CD4-positive, alpha-beta T cell treated with Interleukin-17A for 1 hour (primary cell): Measurements from ENCODE around the gene DTYMK.

Experiments used
- DNase-seq: peaks from one replicate; pipeline ENCODE4 v3.0.0-alpha.2; 2020

The DTYMK gene, protein sequence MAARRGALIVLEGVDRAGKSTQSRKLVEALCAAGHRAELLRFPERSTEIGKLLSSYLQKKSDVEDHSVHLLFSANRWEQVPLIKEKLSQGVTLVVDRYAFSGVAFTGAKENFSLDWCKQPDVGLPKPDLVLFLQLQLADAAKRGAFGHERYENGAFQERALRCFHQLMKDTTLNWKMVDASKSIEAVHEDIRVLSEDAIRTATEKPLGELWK

DNA sequence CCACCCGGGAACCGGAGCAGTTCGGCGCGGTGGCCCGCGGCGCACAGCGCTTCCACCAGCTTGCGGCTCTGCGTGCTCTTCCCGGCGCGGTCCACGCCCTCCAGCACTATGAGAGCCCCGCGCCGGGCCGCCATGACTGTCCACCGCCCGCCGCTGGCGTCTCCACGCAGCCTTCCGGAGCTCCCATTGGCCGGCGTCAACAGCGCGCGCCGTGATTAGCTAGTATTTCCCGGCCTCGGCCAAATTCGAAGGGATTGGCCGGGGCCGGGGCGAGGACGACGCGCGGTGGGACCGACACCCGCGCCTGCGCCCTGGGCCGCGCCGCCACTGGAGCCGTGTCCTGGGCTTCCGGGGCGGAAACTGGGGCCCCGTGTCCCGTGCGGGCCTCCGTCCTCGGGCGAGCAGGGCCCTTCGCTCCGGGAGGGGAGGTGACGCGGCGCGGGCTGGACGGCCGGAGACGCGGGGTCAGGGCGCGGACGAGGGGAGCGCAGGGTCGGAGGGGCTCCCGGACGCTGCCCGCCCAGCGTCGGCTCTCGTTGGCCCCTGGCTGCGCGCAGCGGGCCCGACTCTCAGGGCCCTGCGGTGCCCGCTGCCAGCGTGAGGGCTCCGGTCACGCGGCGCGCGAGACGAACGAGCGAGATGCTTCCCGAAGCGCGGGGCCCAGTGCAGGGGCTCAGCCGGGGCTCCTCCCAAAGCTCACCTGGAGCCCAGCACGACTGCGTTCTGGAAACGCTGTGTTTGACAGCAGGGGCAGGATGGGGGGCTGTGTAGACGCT, at the start of gene DTYMK:
Gene DTYMK (minus strand): TSS at position 166 of the 776 bp plus-strand sequence. CDS start 32 bp downstream, at position 134.
- DNase-seq: peak; percentile 95

DNA sequence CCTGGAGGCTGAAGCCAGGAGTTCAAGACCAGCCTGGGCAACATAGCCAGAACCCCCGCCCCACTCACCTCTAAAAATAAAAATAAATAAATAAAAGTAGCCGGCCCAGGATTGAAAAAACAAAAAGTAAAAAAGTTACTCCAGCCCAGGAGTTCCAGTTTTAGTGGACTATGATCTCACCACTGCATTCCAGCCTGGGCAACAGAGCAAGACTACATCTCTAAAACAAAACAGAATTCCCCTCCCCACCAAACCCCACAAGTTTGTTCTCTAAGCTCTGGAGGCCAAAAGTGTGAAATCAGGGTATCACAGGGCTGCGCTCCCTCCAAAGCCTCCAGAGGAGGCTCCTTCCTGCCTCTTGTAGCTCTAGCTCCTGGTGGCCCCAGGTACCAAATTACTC, 49.5 kb upstream of the DTYMK start:
- DNase-seq: no peak

DNA sequence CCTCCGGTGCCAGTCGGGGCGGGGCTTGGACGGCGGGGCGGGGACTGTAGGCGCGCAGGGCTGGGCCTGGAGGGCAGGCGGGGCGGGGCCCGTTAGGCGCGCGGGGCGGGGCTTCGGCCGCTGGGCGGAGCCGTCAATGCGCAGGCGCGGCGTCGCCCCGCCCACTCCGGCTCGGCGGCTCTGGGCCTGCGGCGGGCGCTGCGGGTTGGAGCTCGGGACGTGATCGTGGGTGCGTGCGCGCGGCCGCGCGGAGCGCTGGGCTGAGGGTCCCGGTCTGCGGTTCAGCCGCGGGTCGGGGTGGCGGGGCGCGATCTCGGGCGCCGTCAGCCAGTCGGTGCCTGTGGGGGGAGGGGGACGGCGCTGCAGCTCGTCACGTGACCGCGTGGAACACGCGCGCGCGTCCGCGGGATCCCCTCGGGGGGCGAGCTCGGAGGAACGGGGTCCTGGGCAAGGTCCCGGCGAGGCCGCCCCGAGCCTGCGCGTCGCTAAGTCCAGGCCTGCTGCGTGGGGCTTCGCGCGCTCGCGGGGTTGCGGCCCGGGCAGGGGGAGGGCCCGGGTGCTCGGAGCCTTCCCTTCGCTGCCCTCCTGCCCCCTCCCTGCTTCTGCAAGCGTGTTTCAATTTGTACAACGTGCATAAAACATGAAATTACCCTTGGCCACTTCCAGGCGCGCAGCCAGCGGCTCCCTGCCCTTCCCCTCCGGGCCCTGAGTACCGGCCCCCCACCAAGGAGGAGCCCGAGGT, 48.0 kb upstream of the DTYMK start, which contains the start of gene D2HGDH:
Gene D2HGDH (plus strand): TSS at position 164 of the 742 bp plus-strand sequence. CDS start 595 bp downstream, outside the sequence.
- peak; percentile 91 for DNase-seq

DNA sequence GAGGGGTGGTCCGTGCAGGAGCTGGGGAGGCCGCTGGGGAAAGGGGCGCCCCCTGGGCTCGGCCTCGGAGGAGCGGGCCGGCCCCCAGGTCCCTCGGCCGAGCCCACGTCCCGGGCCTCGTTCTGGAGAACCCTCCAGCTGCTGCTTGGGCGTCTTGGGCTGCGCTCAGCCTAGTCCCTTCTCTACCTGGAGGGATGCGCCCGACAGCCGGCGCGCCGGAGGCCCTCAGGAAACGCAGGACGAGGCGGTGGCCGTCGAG, 47.5 kb upstream of the DTYMK start:
- no peak for DNase-seq

DNA sequence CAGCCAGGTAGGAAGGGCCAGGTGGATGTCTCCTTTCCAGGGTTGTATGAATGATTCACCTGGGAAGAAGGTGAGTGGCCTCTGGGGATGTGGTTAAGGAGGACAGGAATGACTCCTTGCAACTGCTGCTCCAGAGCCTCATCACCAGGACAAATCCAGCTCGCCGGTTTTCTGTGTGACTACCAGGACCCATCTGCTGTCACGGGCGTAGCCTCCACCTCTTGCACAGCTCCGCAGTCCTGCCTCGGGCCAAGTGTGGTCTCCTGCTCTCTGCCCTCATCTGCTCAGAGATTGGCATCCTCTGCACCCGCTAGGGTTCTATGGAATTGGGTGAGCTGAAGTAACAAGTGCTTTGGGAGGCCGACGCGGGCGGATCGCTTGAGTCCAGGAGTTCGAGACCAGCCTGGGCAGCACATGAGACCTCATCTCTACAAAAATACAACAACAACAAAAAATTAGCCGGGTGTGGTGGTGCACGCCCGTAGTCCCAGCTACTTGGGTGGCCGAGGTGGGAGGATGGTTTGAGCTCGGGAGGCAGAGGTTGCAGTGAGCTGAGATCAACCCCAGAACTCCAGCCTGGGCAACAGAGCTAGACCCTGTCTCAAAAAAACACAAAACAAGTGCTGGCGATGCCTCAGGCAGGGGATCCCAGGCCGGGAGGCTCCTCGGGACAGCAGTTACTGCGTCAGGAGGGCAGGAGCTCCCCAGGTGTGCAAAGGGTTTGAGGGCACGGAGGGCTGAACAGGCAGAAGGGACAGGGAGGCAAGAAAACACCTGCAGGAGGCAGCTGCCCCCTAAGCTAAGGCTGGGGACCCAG, 47.0 kb upstream of the DTYMK start:
- no peak for DNase-seq

DNA sequence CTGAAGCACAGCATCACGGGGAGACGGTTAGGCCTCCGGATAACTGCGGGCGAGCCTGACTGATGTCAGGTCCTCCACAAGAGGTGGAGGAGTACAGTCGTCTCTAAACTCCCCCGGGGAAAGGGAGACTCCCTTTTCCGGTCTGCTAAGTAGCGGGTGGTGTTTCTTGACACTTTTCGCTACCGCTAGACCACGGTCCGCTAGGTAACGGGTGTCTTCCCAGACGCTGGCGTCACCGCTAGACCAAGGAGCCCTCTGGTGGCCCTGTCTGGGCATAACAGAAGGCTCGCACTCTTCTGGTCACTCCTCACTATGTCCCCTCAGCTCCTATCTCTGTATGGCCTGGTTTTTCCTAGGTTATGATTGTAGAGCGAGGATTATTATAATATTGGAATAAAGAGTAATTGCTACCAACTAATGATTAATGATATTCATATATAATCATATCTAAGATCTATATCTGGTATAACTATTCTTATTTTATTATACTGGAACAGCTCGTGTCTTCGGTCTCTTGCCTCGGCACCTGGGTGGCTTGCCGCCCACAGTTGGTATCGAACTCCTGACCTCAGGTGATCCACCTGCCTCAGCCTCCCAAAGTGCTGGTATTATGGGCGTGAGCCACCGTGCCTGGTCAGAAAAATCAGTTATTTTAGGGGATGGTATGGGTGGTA, 46.0 kb upstream of the DTYMK start:
- peak; percentile 60 for DNase-seq

DNA sequence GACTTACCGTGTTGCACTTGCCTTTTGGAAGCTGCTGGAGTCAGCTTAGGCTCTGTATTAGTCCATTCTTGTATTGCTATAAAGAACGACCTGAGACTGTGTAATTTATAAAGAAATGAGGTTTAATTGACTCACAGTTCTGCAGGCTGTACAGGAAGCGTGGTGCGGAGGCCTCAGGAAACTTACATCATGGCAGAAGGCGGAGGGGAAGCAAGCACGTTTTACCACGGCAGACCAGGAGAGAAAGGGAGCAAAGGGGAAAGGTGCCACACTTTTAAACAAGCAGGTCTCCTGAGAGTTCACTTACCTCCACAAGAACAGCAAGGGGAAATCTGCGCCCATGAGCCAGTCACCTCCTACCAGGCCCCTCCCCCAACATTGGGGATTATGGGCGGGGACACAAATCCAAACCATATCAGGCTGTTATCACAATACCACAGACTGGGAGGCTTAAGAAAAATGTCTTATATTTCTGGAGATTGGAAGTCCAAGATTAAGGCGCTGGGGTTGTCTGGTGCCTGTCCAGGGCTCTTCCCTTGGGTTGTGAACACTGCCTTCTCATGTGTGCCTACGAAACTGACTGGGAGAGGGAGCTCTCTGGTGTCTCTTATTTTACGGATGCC, 44.2 kb upstream of the DTYMK start:
- no peak for DNase-seq

DNA sequence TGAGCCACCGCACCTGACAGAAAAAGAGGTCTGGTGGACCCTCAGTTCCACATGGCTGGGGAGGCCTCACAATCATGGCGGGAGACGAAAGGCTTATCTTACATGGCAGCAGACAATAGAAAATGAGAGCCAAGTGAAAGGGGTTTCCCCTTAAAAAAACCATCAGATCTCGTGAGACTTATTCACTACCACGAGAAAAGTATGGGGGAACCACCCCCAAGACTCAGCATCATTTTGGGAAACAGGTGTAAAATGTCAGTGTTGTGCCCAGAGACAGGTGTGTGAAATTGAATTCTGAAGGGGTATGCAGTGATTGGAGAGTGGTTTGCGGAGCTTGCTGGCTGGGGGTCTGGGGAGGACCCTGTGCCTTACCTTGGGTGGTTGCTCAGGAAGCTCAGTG, 43.3 kb upstream of the DTYMK start:
- no peak for DNase-seq

DNA sequence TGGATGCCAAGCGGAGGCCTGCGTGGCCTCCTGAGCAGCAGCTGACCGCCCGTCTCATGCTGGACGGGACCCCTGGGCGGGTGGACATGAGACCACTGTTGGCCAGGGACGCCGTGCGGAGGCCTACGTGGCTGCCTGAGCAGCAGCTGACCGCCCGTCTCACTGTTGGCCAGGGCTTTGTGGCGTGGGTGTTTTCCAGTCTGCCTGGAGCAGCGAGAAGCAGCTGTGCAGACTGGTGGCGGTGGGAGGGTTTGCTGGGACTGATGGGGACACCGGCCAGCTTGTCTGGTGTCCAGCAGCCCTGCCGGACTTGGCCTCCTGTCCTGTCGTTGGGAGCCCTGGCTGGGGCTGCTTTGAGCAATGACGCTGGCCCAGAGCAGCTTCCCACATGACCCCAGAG, 42.0 kb upstream of the DTYMK start:
- DNase-seq: no peak

DNA sequence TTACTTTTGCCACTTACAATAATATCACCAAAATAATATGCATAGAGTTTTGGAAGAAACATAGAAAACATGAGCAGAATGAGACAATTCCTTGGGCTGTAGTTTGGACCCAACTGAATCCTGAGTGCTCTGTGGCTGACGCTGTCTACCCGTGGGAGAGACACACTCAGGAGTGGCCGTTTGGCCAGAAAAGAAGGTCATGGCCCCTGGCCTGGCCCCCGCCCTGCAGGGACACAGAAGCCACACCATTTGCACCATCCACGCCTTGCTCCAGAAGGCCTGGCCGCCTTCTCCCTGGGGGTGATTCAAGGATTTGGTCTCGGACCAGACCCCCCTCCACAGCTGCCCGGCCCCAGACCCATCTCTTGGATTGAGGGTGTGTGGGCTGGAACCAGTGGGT, 41.4 kb upstream of the DTYMK start:
- DNase-seq: no peak

DNA sequence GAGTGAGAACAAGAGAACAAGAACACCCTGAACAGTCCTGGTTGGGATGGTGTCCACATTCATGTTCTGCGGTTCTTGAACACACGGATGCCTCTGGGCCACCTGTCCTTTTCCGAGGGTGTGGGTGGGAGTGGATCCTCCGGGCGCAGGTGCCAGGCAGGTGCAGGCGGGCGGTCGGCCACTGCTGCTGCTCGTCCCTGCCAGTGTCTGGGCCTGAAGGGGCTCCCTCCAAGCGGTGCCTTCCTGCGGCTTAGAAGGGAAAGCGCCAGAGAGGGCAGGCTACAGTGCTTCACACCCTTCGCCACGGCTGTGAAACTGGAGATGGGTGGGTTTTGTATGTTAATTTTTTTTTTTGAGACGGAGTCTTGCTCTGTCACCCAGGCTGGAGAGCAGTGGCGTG, 39.8 kb upstream of the DTYMK start:
- no peak for DNase-seq

DNA sequence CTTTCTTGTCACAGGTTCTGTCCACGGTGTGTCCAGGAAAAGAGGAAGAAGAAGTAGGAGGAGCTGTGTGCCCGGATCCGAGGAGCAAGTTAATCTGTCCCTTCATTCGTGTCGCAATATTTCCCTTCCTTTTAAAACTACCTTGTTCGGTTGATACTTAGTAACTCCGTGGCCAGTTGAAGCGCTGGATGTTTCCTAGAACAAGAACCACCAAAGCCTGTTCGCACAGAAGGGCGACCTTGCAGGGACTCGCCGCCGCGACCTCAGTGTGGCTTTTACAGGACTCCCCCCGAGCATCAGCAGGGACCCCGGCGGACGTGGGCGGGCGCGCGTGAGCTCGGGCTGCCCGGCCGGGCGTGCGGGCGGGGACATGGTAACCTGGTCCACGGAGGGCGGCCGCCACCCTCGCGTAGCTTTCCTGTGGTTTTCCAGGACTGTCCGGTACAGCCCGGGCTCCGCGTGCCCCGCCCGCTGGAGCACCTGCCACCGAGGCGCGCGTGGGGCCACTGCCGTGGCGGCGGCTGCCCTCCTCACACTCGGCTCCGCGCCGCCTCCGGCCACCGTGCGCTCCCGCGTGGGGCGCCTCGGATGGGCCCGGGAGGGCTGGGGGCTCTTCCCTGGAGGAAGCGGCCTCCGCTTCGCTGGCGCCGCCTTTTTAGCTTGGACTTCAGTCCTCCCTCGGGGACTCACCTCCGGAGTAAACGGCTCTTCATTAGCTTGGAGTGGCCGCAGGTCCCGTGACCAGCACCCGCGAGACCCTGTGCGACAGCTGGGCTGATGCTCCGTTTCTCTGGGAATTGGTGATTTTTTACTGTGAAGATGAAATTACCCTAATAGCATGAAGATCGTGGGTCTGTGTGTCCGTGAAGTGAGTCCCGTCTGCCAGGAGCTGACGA, 38.6 kb upstream of the DTYMK start:
- no peak for DNase-seq

DNA sequence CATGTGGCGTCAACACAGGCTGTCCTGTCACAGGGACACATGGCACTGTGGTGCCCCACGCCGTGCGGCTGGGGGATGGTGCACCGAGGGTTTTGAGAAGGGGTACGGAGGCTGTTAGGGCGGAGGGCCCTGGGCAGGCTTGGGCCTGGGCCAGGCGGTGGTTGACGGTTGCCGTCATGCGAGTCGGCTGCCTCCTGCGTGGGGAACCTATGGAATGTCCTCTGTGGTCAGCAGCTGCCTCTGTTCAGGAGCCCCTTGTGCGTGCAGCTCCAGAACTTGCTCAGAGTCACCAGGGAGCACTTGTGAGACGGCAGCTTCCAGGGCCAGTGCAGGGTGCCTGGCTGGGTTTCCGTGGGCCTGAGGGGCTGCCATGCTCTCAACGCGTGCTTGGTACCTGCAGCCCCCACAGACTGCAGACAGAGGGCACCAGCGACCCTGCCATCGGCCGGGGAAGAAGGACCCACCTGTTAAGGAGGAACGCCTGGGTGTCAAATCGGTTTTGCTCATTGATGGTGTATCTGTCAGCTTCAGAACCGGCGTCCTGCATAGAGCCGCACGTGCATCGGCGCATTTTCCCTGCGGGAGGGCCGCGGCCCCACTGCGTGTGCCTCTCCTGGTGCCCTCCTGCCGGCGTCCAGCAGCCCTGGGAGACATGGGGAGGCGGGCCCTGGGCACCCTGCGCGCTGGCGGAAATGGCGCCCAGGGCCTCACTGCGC, 37.8 kb upstream of the DTYMK start:
- peak; percentile 42 for DNase-seq

DNA sequence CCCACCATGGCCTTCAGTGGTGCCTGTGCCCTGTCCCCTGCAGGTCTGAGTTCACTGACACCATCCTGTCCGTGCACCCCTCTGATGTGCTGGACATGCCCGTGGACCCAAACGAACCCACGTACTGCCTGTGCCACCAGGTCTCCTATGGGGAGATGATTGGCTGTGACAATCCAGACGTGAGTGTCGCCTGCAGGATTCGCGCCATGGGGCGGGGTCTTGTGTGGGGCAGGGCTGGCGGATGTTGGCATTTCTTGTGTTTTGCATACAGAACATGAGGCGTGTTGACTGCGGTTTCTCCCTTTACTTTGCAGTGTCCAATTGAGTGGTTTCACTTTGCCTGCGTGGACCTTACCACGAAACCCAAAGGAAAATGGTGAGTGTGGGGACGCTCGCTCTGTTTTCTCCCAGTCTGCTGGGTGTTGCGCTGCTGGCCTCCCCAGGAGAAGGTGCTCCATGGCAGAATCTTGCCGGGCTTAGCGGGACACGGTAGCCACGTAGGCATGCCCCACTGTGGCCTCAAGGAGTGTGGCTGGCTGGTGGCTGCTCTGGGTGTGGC, 36.4 kb upstream of the DTYMK start:
- DNase-seq: no peak

DNA sequence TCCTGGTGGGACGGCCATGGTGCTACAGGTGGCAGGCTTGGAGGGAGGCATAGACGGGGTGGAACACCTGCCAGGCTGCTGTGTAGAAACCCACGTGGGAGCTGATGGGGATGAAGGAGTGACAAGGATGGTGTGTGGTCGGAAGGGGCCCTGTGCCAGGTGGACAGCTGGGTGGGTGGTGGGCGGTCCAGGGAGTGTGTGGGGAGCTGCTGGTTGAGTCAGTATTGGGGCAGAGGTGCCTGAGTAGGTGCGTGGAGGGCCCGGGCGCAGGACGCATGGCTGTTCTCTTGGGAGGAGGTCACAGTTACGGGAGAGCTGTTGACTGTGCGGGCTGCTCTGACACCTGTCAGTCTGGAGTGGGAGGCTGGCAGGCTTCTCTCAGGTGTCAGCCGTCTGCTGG, 35.2 kb upstream of the DTYMK start:
- DNase-seq: no peak

DNA sequence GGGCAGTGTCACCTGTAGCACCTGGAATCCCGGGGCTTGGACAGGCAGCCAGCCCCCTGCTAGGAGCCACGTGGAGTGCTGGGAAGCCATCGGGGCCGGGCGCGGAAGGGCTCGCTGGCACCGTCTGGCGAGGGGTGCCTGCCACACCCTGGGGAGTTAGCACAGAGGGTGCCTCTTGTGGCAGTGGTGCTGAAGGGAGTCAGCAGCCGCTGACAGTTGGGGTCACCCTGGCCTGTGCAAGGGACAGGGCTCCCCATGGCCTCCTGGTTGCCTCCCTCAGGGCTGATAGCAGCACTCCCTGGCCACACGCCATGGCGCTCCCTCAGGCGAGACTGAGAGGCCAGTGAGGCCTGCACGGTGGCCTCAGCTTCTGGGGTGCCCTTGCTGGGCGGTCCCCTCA, 33.9 kb upstream of the DTYMK start:
- DNase-seq: no peak

DNA sequence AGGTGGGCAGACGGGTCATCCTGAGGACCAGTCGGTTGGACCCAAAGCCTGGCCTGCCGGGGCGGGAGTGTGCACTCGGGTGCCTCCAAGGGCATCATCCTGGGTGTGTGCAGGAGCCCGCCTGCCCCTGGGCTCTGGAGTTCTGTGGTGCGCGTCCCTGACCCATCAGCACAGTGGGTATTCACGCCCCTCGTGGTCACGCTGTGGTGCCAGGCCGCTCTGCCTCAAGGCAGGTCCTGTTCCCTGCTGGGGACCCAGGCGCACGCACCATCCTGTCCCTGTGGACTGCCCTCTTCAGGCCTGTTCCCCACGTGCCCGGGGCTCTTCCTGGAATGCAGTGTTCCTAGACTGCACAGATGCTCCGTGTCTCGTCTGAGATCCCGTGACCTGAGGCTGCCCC, 33.5 kb upstream of the DTYMK start:
- no peak for DNase-seq

DNA sequence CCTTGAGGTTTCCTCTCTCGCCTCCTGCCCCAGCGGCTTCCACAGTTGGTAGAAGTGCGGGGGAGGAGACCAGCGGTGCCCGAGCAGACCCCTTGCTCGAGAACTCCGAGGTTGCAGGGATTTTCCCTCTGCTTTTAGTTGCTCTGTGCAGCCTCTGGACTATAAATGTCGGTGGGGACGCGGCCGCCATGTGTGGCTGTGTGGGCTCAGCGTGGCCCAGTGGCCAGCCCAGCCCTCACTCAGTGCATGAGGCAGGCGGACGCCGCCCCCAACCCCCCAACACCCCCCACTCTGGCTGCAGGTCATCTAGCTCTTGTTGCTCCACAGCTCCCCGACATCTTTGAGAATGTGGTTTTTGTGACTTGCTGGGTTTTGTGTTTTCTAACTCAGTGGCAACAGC, 32.5 kb upstream of the DTYMK start:
- no peak for DNase-seq

DNA sequence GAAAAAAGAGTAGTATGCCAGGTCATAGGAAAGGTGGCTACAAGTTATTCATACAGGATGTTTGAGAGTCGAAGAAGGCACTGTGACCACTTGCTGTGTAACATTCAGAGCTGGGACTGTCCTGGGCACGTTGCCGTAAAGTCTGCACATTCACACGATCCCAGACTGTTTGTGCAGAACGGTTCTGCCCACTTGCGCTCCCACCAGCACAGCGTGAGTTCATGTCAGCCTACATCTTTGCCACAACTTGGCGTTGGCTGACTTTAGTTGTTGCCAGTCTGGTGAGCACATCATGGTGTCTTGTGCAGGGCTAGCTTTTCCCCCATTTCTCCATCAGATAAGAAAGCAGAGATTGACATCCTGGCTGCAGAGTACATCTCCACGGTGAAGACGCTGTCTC, 22.3 kb upstream of the DTYMK start:
- no peak for DNase-seq

DNA sequence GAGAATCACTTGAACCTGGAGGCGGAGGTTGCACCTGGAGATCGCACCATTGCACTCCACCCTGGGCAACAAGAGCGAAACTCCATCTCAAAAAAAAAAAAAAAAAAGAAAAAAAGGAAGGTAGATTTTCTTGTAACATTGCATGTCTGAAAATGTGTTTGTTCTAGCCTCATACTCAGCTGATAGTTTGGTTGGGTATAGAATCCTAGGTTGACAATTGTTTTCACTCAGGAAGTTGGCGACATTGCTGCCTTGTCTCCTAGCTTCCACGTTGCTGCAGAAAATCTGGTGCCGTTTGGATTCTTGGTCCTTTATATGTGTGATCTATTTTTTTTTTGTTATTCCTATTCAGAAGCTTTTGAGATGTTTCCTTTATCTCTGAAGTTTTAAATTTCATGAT, 19.9 kb upstream of the DTYMK start:
- DNase-seq: no peak
